Astrocyte (in vitro differentiated cells and primary cell): ENCODE measurements around the gene ANKRD60. TPM values are rescaled to one million over a fixed set of nuclear protein-coding genes. Genes with fewer than 3 reads are reported as not detected.

ENCODE experiments used
- DNase-seq: peaks from one replicate; pipeline ENCODE4 v3.0.0-alpha.2; 2010; ENCODE audit warnings: low read depth
- FAIRE-seq: peaks from 2 replicates; lab custom pipeline; 2011; peaks lifted over from hg19 to GRCh38; lab: Jason Lieb, UNC
- H2AFZ ChIP-seq: 2 replicates; pipeline ENCODE4 v1.6.0; 2012; ENCODE audit warnings: low read depth, low read length, inconsistent platforms
- H3K27ac ChIP-seq: 2 replicates; pipeline ENCODE4 v1.5.1; 2011; ENCODE audit warnings: low read depth, low read length, inconsistent platforms
- H3K27me3 ChIP-seq: 2 replicates; pipeline ENCODE4 v1.6.0; 2011; ENCODE audit warnings: low read length, inconsistent platforms; ENCODE audit not compliant: insufficient read depth
- H3K36me3 ChIP-seq: 2 replicates; pipeline ENCODE4 v1.5.1; 2011; ENCODE audit warnings: low read length, inconsistent platforms; ENCODE audit not compliant: insufficient read depth
- H3K4me1 ChIP-seq: 2 replicates; pipeline ENCODE4 v1.5.1; 2011; ENCODE audit warnings: low read length, inconsistent platforms; ENCODE audit not compliant: insufficient read depth
- H3K4me2 ChIP-seq: 2 replicates; pipeline ENCODE4 v1.6.0; 2012; ENCODE audit warnings: low read length, inconsistent platforms
- H3K4me3 ChIP-seq: 2 replicates; pipeline ENCODE4 v1.5.1; 2011; ENCODE audit warnings: low read depth, mild to moderate bottlenecking, low read length, inconsistent platforms; ENCODE audit not compliant: insufficient read depth
- H3K79me2 ChIP-seq: 2 replicates; pipeline ENCODE4 v1.6.0; 2012; ENCODE audit warnings: mild to moderate bottlenecking, low read length, inconsistent platforms; ENCODE audit not compliant: insufficient read depth
- H3K9ac ChIP-seq: 2 replicates; pipeline ENCODE4 v1.6.0; 2012; ENCODE audit warnings: mild to moderate bottlenecking, low read length, inconsistent platforms
- H3K9me3 ChIP-seq: 2 replicates; pipeline ENCODE4 v1.5.1; 2012; ENCODE audit warnings: low read depth, mild to moderate bottlenecking, low read length, inconsistent platforms; ENCODE audit not compliant: insufficient read depth
- H4K20me1 ChIP-seq: 2 replicates; pipeline ENCODE4 v1.6.0; 2012; ENCODE audit warnings: low read length, inconsistent platforms; ENCODE audit not compliant: insufficient read depth
- H3K27ac Mint-ChIP-seq: one replicate; pipeline ENCODE4 v1.8.0; 2021; ENCODE audit warnings: mild to moderate bottlenecking, mixed read lengths; ENCODE audit not compliant: unreplicated experiment
- H3K27me3 Mint-ChIP-seq: one replicate; pipeline ENCODE4 v1.8.0; 2021; ENCODE audit warnings: low read depth, mixed read lengths; ENCODE audit not compliant: unreplicated experiment
- H3K36me3 Mint-ChIP-seq: one replicate; pipeline ENCODE4 v1.8.0; 2021; ENCODE audit warnings: low read depth, mixed read lengths; ENCODE audit not compliant: unreplicated experiment
- H3K4me1 Mint-ChIP-seq: one replicate; pipeline ENCODE4 v1.8.0; 2021; ENCODE audit warnings: low read depth, mixed read lengths; ENCODE audit not compliant: unreplicated experiment
- H3K4me3 Mint-ChIP-seq: one replicate; pipeline ENCODE4 v1.8.0; 2021; ENCODE audit warnings: mild to moderate bottlenecking, moderate library complexity, mixed read lengths; ENCODE audit not compliant: unreplicated experiment
- H3K9me3 Mint-ChIP-seq: one replicate; pipeline ENCODE4 v1.8.0; 2021; ENCODE audit warnings: mild to moderate bottlenecking, mixed read lengths; ENCODE audit not compliant: unreplicated experiment
- EZH2 ChIP-seq: IDR thresholded peaks from 2 replicates; pipeline ENCODE4 v1.6.1; 2012; ENCODE audit warnings: mild to moderate bottlenecking, low read length, inconsistent platforms; ENCODE audit not compliant: insufficient read depth
- total RNA-seq: library from RNA; stranded (reverse); gene quantifications from 2 replicates; pipeline ENCODE4 v1.2.1, GENCODE V29; 2021
- TF ChIP-seq, protein P1 (sequence below): IDR thresholded peaks from 2 replicates; pipeline ENCODE4 v1.5.1; 2011; ENCODE audit warnings: low read depth, mild to moderate bottlenecking, inconsistent platforms, low read length, moderate library complexity; ENCODE audit not compliant: insufficient read depth

ANKRD60 gene
- total RNA-seq, 1 donor from 2014 or later: not detected

DNA sequence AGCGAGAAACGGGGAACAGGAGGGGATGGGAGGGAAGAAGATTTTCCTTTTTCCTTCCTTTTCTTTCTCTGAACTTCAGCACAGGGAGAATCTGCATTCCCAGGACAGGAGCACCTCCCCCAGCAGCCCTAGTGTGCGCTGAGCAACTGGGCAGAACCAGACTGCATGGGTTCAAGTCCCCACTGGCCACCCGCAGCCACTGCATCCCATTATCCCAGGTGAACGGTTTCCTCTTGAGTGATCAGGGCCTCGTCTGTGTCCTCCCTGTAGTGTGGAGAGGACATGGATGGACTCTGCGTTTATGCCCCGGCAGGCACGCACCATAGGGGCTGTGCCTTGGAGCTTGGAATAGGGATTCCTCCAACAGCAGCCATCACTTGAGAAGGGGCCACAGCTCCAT is 53.0 kb downstream of the ANKRD60 start:
- DNase-seq (no peak), FAIRE-seq (no peak)
- TF ChIP-seq EZH2: no peak
- TF ChIP-seq, protein P1, sequence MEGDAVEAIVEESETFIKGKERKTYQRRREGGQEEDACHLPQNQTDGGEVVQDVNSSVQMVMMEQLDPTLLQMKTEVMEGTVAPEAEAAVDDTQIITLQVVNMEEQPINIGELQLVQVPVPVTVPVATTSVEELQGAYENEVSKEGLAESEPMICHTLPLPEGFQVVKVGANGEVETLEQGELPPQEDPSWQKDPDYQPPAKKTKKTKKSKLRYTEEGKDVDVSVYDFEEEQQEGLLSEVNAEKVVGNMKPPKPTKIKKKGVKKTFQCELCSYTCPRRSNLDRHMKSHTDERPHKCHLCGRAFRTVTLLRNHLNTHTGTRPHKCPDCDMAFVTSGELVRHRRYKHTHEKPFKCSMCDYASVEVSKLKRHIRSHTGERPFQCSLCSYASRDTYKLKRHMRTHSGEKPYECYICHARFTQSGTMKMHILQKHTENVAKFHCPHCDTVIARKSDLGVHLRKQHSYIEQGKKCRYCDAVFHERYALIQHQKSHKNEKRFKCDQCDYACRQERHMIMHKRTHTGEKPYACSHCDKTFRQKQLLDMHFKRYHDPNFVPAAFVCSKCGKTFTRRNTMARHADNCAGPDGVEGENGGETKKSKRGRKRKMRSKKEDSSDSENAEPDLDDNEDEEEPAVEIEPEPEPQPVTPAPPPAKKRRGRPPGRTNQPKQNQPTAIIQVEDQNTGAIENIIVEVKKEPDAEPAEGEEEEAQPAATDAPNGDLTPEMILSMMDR: no peak
- Histone ChIP-seq H3K4me2 (peak overlapping the region; percentile 4), H3K27ac (no peak overlapping the region), H3K9ac (no peak overlapping the region), H2AFZ (peak overlapping the region; percentile 21), H3K9me3 (no peaks in the 10 kb centered on the region), H3K79me2 (no peaks in the 10 kb centered on the region), H3K4me1 (peaks cover 10% of the 10 kb centered on the region), H3K27me3 (no peaks in the 10 kb centered on the region), H3K4me3 (no peak overlapping the region), H3K36me3 (no peaks in the 10 kb centered on the region), H4K20me1 (no peaks in the 10 kb centered on the region)
- H3K4me3 Mint-ChIP-seq: no peak overlapping the region
- H3K27me3 Mint-ChIP-seq: peaks cover 36% of the 10 kb centered on the region
- peaks cover 2% of the 10 kb centered on the region for H3K36me3 Mint-ChIP-seq
- H3K27ac Mint-ChIP-seq: no peak overlapping the region
- peaks cover 10% of the 10 kb centered on the region for H3K4me1 Mint-ChIP-seq
- H3K9me3 Mint-ChIP-seq: no peaks in the 10 kb centered on the region

DNA sequence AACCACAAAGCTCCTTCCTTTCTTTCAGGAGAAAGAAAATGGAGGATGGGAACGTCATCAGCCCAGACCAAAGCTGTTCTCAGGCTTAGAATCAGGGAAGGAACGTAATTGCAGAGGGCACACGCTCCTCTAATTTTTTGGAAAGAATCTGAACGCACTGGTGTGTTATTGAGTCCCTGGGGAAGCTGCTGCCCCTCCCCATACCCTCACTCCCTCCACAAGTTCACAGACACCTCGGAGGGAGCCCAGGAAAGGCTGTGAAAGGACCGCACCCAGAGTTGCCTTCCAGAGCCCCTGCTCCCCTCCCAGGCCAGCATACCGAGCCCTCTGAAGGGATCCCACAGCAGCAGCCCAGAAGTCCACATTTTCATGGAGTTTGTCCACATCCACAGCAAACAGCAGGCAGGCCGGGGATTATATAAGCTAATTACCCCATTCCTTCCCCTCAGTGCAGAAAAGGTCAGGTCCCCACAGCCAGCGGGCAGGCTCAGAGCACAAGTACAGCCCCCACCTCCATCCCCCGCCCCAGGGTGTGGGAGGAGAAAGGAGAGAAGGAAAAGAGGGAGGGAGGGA is 53.7 kb downstream of the ANKRD60 start:
- peaks cover 11% of the 10 kb centered on the region for H3K4me1 Mint-ChIP-seq
- H2AFZ ChIP-seq: peak overlapping the region; percentile 21
- H3K27me3 ChIP-seq: no peaks in the 10 kb centered on the region
- H3K36me3 ChIP-seq: no peaks in the 10 kb centered on the region
- H3K4me1 ChIP-seq: peaks cover 8% of the 10 kb centered on the region
- DNase-seq: no peak
- H3K27me3 Mint-ChIP-seq: peaks cover 34% of the 10 kb centered on the region
- peaks cover 2% of the 10 kb centered on the region for H3K36me3 Mint-ChIP-seq
- H3K4me2 ChIP-seq: peak overlapping the region; percentile 4
- H3K79me2 ChIP-seq: no peaks in the 10 kb centered on the region
- H3K27ac Mint-ChIP-seq: no peak overlapping the region
- H3K9me3 ChIP-seq: no peaks in the 10 kb centered on the region
- H4K20me1 ChIP-seq: no peaks in the 10 kb centered on the region
- H3K4me3 Mint-ChIP-seq: no peak overlapping the region
- no peak overlapping the region for H3K27ac ChIP-seq
- FAIRE-seq: no peak
- H3K4me3 ChIP-seq: no peak overlapping the region
- TF ChIP-seq EZH2: no peak
- TF ChIP-seq, protein P1: no peak
- peaks cover 3% of the 10 kb centered on the region for H3K9me3 Mint-ChIP-seq
- no peak overlapping the region for H3K9ac ChIP-seq

DNA sequence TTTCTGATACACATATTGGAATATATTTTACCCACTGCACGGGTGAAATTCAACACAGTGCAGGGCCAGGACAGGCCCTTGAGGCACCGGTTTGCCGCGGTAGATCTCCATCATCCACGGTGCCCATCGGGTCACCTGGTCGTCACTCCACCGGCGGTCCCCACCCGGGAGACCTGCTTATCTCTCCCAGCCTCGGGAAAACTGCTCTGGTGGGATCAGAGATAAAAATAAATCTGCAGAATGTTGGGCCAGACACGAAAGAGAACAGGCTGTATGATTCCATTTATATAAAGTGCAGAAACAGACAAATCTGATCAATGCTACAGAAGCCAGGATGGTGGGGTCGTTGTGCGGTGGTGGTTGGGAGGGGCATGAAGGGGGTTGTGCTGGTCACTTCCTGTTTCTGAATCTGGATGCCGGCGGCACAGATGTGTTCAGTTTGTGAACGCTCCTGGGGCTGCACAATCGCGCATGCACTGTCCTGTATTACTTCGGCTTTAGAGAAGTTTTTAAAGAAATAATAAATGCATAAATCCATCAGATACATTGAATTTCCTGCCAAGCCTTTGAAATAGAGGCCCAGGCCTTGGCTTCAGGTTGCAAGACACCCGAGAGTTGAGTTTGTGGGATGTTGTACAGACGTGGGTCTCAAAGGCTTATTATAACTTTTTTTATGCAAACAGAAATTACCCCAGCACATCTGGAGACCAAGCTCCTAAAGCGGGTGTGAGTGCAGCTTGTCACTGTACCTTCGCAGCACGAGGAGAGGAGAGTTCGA is 54.3 kb downstream of the ANKRD60 start:
- no peaks in the 10 kb centered on the region for H3K79me2 ChIP-seq
- H3K4me1 ChIP-seq: peaks cover 6% of the 10 kb centered on the region
- H3K4me3 ChIP-seq: no peak overlapping the region
- FAIRE-seq (no peak), DNase-seq (no peak)
- H3K9ac ChIP-seq: no peak overlapping the region
- peaks cover 2% of the 10 kb centered on the region for H3K36me3 Mint-ChIP-seq
- peak overlapping the region; percentile 4 for H3K4me2 ChIP-seq
- peaks cover 6% of the 10 kb centered on the region for H3K9me3 Mint-ChIP-seq
- H3K27me3 Mint-ChIP-seq: peaks cover 36% of the 10 kb centered on the region
- H3K36me3 ChIP-seq: no peaks in the 10 kb centered on the region
- H3K4me1 Mint-ChIP-seq: peaks cover 15% of the 10 kb centered on the region
- H3K27ac ChIP-seq: no peak overlapping the region
- H4K20me1 ChIP-seq: no peaks in the 10 kb centered on the region
- no peak for TF ChIP-seq EZH2
- TF ChIP-seq, protein P1: no peak
- H3K9me3 ChIP-seq: no peaks in the 10 kb centered on the region
- no peak overlapping the region for H3K27ac Mint-ChIP-seq
- no peaks in the 10 kb centered on the region for H3K27me3 ChIP-seq
- peak overlapping the region; percentile 21 for H2AFZ ChIP-seq
- no peak overlapping the region for H3K4me3 Mint-ChIP-seq
